Measurements from ENCODE around the gene SAMD4A.

DNA sequence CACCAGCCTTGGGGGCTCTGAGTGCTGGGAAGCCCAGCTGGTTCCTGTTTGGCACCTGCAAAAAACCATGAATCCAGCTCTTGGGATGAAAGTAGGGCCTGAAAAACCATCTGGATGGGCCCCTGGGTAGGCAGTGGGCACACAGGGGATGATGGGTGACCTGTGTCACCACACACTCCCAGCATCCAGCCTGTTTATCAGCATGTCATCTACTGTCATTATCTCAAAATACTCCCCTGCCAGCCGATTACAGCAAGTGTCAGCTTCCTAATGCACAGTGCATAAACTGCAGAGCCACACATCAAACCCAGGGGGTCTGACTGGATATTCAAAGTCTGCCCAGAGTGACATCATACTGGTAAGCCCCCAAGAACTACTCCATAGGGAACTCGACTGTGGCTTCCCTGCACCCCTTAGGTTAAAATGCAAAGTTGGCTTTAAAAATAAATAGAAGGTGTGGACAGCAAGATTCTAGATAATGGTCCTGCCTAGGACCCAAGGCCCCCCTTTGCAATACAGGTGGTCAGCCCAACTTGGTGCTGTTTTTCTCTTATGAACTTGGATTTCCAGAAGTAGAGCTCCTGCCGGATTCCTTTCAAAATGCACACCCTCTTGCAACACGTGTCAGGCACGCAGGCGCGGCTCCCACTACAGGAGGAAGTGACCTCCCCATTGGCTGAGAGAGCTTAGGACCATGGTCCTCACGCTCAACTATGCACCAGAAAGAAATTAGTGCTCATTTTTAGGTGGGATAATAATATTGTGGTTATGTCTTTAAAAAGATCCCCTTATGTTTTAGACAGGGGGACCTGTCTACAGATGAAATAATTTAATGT is 241.6 kb downstream of the SAMD4A start:
- TF ChIP-seq RCOR1 (IDR thresholded peaks at IDR 0.05; ENCODE audit: insufficient replicate concordance, low read length): no peak
- TF ChIP-seq, protein P1, sequence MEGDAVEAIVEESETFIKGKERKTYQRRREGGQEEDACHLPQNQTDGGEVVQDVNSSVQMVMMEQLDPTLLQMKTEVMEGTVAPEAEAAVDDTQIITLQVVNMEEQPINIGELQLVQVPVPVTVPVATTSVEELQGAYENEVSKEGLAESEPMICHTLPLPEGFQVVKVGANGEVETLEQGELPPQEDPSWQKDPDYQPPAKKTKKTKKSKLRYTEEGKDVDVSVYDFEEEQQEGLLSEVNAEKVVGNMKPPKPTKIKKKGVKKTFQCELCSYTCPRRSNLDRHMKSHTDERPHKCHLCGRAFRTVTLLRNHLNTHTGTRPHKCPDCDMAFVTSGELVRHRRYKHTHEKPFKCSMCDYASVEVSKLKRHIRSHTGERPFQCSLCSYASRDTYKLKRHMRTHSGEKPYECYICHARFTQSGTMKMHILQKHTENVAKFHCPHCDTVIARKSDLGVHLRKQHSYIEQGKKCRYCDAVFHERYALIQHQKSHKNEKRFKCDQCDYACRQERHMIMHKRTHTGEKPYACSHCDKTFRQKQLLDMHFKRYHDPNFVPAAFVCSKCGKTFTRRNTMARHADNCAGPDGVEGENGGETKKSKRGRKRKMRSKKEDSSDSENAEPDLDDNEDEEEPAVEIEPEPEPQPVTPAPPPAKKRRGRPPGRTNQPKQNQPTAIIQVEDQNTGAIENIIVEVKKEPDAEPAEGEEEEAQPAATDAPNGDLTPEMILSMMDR (conservative IDR thresholded peaks at IDR 0.05; ENCODE audit: low read depth, low read length): no peak
- no peak for TF ChIP-seq POLR2A (IDR thresholded peaks at IDR 0.05; ENCODE audit: low read depth, low read length)
- TF ChIP-seq, protein P2, sequence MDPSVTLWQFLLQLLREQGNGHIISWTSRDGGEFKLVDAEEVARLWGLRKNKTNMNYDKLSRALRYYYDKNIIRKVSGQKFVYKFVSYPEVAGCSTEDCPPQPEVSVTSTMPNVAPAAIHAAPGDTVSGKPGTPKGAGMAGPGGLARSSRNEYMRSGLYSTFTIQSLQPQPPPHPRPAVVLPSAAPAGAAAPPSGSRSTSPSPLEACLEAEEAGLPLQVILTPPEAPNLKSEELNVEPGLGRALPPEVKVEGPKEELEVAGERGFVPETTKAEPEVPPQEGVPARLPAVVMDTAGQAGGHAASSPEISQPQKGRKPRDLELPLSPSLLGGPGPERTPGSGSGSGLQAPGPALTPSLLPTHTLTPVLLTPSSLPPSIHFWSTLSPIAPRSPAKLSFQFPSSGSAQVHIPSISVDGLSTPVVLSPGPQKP (IDR thresholded peaks at IDR 0.05; ENCODE audit: borderline replicate concordance, low read depth, low read length): no peak
- TF ChIP-seq RAD21 (IDR thresholded peaks at IDR 0.05; ENCODE audit: low read length): no peak
